ENCODE results near the gene LRRC71.

DNA sequence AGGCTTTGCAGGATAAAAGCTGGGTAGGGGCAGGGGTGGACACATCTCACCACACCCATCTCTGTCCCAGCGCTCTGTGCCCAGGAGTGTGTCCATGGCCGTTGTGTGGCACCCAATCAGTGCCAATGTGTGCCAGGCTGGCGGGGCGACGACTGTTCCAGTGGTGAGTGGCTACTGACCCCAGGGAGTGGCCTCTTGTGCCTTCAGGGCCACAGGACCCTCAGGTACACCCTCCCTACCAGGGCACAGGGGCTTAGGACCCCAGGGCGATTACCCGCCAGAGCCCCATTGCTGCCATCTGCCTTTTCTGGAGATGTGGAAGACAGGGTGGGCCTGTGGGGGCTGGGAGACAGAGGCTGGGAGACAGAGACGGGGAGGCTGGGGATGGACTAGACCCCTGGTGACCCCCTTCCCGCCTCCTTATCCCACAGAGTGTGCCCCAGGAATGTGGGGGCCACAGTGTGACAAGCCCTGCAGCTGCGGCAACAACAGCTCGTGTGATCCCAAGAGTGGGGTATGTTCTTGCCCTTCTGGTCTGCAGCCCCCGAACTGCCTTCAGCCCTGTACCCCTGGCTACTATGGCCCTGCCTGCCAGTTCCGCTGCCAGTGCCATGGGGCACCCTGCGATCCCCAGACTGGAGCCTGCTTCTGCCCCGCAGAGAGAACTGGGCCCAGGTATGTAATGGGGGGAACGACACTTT, 14.1 kb upstream of the LRRC71 start:
- no peak for TF ChIP-seq POLR2A (IDR thresholded peaks at IDR 0.05)
- TF ChIP-seq, protein P1, sequence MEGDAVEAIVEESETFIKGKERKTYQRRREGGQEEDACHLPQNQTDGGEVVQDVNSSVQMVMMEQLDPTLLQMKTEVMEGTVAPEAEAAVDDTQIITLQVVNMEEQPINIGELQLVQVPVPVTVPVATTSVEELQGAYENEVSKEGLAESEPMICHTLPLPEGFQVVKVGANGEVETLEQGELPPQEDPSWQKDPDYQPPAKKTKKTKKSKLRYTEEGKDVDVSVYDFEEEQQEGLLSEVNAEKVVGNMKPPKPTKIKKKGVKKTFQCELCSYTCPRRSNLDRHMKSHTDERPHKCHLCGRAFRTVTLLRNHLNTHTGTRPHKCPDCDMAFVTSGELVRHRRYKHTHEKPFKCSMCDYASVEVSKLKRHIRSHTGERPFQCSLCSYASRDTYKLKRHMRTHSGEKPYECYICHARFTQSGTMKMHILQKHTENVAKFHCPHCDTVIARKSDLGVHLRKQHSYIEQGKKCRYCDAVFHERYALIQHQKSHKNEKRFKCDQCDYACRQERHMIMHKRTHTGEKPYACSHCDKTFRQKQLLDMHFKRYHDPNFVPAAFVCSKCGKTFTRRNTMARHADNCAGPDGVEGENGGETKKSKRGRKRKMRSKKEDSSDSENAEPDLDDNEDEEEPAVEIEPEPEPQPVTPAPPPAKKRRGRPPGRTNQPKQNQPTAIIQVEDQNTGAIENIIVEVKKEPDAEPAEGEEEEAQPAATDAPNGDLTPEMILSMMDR (IDR thresholded peaks at IDR 0.05), result no peak
